Right lung (tissue), 5 donors: ENCODE results near the gene RAB40C. TPM values are rescaled to one million over a fixed set of nuclear protein-coding genes. Genes with fewer than 3 reads are reported as not detected.
A peak's percentile ranks its signal among the peaks of the same experiment; 100 is the strongest.
"Not testable (repeated sequence)": the region's sequence is repeated elsewhere in the genome, so short reads cannot be mapped to it uniquely, and the experiment has no call there.

ENCODE experiments used
- DNase-seq, 2 donors: peaks; one replicate each; pipeline ENCODE4 v3.0.0-alpha.2; 2013
- polyA plus RNA-seq, 5 donors: library from polyadenylated mRNA; unstranded; fragments of 120-200 nt; gene quantifications; one replicate each; pipeline versions ENCODE4 v1.2.1 to v1.2.3, GENCODE V29; 2013; ENCODE audit warnings: inconsistent platforms in 1 of 5, low replicate concordance in 1 of 5; ENCODE audit not compliant: insufficient read length in 5 of 5, insufficient read depth in 1 of 5

The RAB40C gene
- polyA plus RNA-seq, 5 donors: 15.3 to 33.7 (median 22.9) TPM

- DNase-seq: no peak
Measured at GRCh38 chr16:588639-588888, 1.3 kb upstream of the RAB40C start.

DNA sequence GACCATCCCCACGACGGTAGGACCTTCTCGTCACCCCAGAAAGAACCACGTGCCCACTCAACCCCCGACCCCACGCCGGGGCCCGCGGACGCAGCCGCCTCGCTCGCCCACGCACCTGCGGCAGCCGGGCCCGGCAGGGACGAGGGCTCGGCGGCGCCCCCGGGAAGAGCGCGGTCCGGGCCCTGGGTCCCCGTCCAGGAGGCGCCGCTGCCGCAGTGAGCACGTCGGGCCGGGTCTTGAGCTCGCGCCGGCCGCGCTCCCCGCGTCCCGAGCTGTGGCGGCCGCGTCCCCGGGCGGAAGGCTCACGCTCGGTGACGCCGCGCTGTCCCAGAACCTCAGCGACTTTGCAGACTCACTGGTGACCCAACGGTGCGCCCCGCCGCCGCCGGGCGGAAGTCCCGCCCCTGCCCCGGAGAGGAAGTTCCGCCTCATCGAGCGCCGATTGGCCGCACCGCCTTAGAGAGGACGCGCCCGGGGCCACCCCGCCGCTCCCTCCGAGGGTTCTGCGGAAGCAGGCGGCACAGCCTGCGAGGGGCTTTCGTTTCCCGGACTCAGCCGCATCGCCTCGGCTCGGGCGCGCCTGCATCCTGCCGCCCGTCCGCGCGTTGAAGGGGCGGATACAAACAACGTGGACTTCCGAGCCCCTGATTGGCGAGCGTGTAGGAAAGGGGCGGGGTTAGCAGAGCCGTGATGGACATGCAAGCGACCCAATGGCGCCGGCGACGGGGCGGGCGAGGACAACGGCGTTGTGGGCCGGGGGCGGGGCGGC is 793 bp upstream of the RAB40C start:
- DNase-seq: peak; percentile 98 to 99

GRCh38 chr16:590188-590814 is 435 bp downstream of the RAB40C start:
- DNase-seq: no peak

- no peak for DNase-seq
Measured at GRCh38 chr16:590815-591200, 942 bp downstream of the RAB40C start.

DNA sequence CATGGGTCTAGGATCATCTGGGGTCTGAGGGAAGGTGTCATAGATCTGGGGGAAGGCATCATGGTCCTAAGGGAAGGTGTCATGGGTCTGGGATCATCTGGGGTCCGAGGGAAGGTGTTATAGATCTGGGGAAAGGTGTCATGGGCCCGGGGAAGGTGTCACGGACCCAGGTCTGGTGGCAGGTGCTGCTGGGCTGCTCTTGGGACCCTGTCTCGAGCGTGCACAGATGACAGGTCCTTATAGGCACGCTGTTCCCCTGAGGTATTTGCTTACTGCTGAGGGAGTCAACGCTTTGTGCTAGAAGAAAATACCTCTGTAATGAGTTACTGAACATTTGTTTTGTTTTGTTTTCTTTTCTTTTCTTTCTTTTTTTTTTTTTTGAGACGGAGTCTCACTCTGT is 1.4 kb downstream of the RAB40C start:
- no peak for DNase-seq

- DNase-seq: no peak
Measured at GRCh38 chr16:591892-592517, 2.1 kb downstream of the RAB40C start.

DNA sequence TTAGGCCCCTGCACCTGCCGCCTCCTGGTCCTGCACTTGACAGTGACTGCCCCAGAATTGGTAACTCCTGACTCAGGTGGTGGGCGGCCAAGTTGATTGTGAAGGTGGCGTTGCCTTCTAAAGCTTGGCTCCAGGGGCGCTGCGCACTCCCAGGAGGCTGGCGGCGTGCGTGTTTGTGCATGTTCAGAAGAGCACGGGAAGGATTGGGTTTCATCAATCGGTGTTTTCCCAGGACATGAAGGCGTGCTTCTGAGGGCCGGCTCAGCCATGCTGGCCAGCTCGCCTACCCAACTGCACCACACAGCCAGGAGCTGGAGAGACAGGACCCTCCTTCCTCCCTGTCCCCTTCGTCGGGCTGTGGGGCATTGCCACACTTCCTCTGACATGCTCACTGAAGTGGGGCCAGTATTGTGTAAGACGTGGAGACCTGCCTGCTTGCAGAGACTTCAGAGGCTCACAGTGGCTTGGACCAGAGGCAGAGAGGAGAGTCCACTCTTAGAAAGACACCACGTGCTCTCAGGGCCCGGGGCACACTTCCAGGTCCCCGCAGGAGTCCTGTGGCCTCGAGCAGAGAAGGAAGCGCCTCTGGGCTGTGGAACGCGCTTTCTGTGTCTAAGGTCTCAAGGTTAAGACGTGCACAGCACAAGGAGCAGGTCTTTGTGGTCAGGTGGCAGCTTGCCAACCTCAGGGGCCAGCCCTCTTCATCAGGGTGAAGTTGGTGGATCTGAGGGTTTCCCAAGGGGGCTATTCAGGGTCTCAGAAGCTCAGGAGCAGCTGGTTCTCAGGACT is 2.8 kb downstream of the RAB40C start:
- no peak for DNase-seq

GRCh38 chr16:593406-593805 is 3.5 kb downstream of the RAB40C start:
- no peak for DNase-seq

GRCh38 chr16:593807-594206 is 3.9 kb downstream of the RAB40C start:
- DNase-seq: no peak

DNA sequence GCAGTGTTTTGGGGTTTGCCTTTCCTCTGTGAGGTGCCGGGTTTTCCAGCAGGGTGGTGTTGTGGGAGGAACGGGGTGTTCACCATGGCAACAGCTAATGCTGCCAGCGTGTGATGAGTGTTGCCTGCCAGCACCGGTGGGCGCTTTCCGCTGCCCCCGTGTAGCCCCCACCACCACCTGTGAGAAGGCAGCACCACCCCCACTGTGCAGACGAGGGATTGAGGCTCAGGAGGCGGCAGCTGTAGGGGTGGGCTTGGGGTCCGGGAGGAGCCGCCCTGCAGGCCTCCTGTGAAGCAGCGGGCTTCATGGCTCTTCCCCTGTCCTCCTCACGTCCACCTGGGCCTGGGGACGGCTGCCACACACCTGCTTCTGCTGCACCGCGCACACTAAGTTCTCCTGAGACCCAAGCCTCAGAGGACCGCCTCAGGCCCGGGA is 5.2 kb downstream of the RAB40C start:
- no peak for DNase-seq

GRCh38 chr16:595942-596735 is 6.3 kb downstream of the RAB40C start:
- DNase-seq: no peak

DNA sequence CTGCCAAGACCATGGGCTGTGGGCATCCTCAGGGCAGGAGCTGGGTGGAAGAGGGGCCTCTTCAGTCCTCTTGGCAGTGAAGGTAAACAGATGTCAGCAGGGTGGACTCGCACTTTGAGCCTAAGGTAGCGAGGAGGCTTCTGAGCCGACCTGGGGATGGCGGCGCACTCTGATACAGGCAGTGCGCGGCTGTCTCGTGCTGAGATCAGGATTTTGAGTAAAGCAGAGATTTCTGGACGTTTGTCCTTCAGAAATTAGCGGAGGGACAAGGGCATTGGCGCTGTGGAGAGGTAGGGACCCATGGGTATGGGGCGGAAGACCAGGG is 6.8 kb downstream of the RAB40C start:
- no peak for DNase-seq

DNA sequence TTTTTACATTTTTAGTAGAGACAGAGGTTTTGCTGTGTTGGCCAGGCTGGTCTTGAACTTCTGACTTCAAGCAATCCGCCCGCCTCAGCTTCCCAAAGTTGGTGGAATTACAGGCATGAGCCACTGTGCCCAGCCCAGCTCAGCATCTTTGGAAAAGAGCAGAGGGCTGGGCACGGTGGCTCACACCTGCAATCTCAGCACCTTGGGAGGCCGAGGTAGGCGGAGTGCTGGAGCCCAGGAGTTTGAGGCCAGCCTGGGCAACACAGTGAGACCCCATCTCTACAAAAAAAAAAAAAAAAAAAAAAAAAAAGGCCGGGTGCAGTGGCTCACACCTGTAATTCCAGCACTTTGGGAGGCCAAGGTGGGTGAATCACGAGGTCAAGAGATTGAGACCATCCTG is 7.8 kb downstream of the RAB40C start:
- not testable (repeated sequence) for DNase-seq

DNA sequence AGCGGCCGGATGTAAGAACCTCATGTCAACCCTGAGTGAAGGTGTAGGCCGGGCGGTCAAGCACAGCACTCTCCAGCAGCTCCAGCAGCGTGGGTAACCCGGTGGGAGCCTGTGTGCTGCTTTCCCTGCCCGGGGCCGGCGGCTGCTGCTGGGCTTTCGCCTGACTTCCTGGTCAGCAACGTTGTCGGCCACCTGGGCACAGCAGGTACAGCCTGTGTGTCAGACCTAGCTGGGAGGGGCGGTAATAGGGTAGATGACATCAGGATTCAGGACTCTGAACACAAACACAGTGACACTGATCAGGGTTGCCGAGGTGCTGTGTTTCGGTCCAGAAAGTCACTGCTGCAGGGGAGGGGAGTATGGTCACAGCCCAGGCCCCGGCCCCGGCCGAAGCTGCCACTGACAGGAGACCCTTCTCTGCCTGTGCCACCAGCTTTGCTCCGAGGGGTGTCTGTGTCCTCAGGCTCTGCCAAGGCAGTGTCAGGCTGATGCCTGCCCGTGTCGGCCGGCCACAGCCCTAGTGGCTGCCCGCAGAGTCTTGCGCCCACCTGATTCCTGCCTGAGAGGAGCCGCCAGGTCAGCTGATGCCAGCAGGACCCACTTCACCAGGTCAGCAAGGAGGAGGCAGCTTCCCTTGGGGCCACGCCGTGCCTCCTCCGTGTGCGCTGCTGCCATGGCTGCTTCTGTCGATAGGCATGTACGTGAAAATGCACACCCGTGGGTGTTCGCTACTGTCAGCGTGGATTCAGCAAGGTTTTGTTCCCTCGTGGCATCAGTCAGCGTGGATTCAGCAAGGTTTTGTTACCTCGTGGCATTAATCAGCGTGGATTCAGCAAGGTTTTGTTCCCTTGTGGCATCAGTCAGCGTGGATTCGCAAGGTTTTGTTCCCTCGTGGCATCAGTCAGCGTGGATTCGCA is 9.2 kb downstream of the RAB40C start:
- DNase-seq: no peak

- no peak for DNase-seq
Measured at GRCh38 chr16:600781-601180, 10.9 kb downstream of the RAB40C start.

- no peak for DNase-seq
Measured at GRCh38 chr16:603933-604332, 14.1 kb downstream of the RAB40C start.

DNA sequence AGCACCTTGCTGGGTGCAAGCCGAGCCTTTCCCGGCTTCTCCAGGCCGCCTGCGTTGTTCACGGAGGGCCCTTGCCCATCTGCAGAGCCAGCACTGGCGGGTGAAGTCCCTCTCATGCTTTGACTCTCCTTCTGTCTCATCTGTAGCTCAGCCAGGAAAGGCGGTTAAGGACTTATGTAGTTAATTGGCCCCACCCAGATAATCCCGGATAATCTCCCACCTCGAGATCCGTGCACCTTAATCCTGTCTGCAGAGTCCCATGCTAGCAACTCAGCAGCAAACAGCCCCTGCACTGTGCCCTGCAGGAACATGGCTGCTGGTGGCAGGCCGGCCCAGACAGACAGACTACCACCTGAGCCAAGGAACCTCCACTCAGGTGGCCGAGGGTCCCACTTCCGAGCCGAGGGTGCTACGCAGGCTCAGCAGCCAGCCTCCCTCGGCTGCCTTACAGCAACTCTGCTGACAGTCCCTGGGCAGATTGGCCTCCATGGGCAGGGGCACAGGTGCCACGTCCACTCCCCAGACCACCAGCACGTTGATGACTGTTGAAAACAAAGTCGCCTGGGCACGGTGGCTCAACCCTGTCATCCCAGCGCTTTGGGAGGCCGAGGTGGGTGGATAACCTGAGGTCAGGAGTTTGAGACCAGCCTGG is 16.9 kb downstream of the RAB40C start:
- DNase-seq: no peak

GRCh38 chr16:608019-608418 is 18.2 kb downstream of the RAB40C start:
- DNase-seq: no peak

DNA sequence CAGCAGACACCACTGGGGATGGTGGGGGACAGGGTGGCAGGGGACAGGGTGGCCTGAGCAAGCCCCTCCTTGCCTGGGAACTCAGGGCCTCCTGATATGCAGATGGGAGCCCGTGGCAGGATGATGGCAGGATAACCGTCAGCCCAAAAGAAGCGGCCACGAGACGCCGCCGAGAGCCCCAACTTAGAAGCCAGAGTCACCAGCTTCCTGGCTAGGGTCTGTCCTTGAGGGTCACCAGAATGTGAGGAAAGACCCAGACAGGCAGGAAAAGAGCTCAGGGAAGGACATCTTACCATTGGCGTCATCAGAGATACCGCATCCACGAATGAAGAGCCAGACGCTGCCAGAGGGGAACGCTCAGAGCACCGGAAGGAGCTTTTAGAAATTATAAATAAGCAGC is 19.4 kb downstream of the RAB40C start:
- no peak for DNase-seq

DNA sequence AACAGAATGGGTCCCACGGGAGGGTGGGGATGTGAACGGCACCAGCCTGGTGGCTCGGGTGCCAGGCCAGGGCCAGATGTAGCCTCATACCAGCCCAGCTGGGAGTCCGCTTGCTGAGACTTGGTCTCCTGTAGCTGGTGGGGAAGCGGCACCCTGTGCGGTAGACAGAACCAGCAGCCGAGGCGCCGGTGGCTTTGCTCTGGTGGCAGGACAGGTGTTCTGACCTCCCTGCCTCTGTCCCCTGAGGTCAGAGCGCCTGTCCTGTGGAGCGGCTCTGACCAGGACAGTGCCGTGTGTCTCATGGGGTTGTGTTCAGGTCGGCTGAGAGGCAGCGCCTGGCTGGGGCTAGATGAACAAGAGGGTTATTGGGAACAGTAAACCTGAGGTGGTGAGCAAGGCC is 20.1 kb downstream of the RAB40C start:
- no peak for DNase-seq
